Dermis blood vessel endothelial cell (primary cell): ENCODE results near the gene HPD. TPM values are rescaled to one million over a fixed set of nuclear protein-coding genes. Genes with fewer than 3 reads are reported as not detected.

Experiments
- DNase-seq: peaks from one replicate; pipeline ENCODE4 v3.0.0; 2010
- total RNA-seq: library from RNA; depleted of rRNA; stranded (reverse); fragments of >200 nt; gene quantifications from 2 replicates; pipeline ENCODE4 v1.2.3, GENCODE V29; 2014

Gene HPD
- total RNA-seq, 1 donor from 2014 or later: not detected

GRCh38 chr12:121827351-121828099 is 31.1 kb downstream of the HPD start:
- no peak for DNase-seq

- DNase-seq: no peak
Measured at GRCh38 chr12:121826318-121827150, 32.1 kb downstream of the HPD start.

DNA sequence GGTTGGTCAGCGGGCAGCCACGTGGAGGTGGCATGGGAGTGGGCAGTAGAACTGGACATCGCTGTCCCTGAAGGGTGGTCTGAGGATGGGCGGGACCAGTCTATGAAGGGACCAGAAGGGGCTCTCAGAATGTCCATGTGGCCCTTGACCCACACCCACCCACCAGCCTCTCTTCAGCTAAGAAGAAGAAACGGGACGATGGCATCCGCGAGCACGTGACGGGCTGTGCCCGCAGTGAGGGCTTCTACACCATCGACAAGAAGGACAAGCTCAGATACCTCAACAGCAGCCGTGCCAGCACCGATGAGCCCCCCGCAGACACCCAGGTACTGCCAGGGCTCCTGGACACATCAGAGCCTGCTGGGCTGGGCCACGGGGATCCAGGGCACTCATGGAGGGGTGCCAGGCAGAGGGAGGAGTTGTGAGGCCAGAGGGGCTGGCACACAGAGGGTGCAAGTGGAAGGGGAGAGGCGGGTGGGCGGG is 33.6 kb downstream of the HPD start:
- no peak for DNase-seq

GRCh38 chr12:121823727-121824115 is 34.9 kb downstream of the HPD start:
- no peak for DNase-seq

- DNase-seq: no peak
Measured at GRCh38 chr12:121823101-121823726, 35.4 kb downstream of the HPD start.

GRCh38 chr12:121822393-121823100 is 36.1 kb downstream of the HPD start:
- no peak for DNase-seq

- no peak for DNase-seq
Measured at GRCh38 chr12:121820056-121820455, 38.6 kb downstream of the HPD start.

- DNase-seq: no peak
Measured at GRCh38 chr12:121819212-121819949, 39.3 kb downstream of the HPD start.

GRCh38 chr12:121817648-121818043 is 41.0 kb downstream of the HPD start:
- DNase-seq: no peak

DNA sequence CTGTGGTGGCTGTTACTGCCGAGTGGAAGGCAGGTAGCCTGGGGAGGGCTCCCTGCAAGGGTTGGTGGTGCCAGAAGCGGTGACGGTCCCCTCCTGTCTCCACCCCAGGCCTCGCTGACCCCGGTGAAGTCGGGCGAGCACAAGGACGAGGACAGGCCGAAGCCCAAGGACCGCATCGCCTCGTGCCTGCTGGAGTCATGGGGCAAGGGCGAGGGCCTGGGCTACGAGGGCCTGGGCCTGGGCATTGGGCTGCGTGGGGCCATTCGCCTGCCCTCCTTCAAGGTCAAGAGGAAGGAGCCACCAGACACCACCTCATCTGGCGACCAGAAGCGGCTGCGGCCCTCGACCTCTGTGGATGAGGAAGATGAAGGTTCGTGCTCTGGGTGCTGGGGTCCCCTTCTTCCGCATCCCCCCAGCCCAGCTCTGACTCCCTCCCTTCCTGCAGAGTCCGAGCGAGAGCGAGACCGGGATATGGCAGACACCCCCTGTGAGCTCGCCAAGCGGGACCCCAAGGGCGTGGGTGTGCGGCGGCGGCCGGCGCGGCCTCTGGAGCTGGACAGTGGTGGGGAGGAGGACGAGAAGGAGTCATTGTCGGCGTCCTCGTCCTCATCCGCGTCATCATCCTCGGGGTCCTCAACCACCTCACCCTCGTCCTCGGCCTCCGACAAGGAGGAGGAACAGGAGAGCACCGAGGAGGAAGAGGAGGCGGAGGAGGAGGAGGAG is 41.6 kb downstream of the HPD start:
- no peak for DNase-seq

GRCh38 chr12:121815263-121815662 is 43.4 kb downstream of the HPD start:
- no peak for DNase-seq

DNA sequence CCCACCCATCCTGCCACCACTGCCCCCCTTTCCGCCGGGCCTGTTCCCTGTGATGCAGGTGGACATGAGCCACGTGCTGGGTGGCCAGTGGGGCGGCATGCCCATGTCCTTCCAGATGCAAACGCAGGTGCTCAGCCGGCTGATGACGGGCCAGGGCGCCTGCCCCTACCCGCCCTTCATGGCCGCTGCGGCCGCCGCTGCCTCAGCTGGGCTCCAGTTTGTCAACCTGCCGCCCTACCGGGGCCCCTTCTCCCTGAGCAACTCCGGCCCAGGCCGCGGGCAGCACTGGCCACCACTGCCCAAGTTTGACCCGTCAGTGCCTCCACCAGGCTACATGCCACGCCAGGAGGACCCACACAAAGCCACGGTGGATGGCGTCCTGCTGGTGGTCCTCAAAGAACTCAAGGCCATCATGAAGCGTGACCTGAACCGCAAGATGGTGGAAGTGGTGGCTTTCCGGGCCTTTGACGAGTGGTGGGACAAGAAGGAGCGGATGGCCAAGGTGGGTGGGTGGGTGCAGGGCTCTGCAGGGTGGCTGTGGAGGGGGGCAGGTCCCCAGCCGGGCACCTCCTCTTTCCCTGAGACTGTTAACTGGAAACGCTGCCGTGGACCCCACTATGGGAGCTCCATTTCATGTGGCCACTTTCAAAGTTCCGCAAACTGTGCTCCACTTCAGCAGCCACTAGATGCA is 44.1 kb downstream of the HPD start:
- no peak for DNase-seq

DNA sequence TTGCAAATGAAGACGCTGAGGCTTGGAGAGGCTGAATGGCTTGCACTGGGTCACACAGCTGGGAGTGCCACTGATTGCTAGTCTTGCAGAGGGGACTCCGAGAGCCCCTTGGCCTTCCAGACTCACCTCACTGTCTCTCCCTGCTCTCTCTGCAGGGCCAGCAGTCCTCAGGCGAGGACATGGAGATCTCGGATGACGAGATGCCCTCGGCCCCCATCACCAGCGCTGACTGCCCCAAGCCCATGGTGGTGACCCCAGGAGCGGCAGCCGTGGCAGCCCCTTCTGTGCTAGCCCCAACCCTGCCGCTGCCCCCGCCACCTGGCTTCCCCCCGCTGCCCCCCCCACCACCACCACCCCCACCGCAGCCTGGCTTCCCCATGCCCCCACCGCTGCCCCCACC is 44.7 kb downstream of the HPD start:
- no peak for DNase-seq

GRCh38 chr12:121812921-121813896 is 45.5 kb downstream of the HPD start:
- peak; percentile 22 for DNase-seq

DNA sequence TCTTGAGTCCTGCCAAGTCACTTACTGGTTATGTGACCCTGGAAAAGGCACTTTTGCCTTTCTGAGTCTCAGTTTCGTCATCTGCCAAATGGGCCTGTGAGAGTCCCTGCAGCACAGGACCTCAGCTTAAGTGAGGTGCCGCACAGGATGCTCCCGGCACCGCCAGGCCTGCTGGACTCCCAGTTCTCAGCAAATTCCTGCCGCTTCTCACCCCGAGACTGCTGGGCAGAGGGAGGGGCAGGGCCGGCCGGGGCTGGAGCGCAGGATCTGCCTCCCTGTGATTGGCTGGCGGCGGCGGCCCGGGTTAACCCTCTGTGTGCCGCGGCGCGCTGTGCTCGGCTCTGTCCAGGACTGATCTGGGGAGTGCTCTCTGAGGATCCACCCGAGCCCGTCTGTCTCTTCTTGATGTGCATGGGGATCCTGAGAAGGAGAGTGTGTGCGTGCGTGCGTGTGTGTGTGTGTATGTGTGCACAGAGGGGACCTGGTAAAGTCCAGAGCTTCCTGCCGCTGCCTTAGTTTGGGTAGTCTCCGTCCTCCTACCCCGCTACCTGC is 46.3 kb downstream of the HPD start:
- DNase-seq: peak; percentile 76

- peak; percentile 78 for DNase-seq
Measured at GRCh38 chr12:121811434-121812319, 47.0 kb downstream of the HPD start.

GRCh38 chr12:121810833-121811433 is 47.7 kb downstream of the HPD start:
- DNase-seq: no peak
